Subcutaneous adipose tissue (tissue), 4 donors: ENCODE data around the gene ZNF454. TPM values are rescaled to one million over a fixed set of nuclear protein-coding genes. Genes with fewer than 3 reads are reported as not detected.

Source experiments
- total RNA-seq, 4 donors: library from RNA; depleted of rRNA; stranded (reverse); fragments of >200 nt; gene quantifications; one replicate each; pipeline ENCODE4 v1.1.0, GENCODE V29; 2016
- TF ChIP-seq, protein P1 (sequence below): fragments of 450-650 bp; IDR thresholded peaks from one replicate; pipeline ENCODE4 v1.5.1; 2016; ENCODE audit warnings: low read depth, mild to moderate bottlenecking, control low read depth, antibody characterized with exemption, moderate library complexity

Gene ZNF454
- total RNA-seq, 4 donors from 2014 or later = 0.51 to 2.3 (median 1.1) TPM

DNA sequence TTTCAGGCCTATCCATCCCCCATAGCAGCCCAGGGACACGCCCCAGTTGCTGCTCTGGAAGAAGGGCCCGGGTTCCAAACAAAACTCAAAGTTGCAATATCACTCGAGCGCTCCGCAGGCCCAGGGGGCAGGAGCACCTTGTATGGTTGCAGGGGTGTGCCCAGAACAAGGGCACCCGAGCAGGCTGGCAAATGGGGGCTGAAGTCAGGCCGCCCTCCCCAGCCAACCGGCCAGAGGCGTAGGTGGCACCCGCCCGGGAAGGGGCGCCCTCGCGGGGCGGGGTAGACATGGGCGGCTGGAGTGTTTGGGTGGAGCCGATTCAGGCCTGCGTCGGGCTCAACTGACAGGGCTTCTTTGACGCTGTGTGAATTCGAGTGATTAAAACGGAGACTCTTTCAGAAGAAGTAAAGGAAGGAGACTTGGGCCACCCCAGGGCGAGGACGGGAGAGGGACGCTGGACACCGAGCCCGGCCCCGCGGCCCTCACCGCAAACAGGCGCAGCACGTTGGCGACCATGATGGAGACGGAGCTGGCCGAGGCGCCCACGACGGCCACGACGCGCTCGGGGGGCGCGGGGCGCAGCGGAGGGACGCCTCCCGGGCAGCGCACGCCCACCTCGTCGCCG lies 53.1 kb downstream of the ZNF454 start:
- TF ChIP-seq, protein P1, sequence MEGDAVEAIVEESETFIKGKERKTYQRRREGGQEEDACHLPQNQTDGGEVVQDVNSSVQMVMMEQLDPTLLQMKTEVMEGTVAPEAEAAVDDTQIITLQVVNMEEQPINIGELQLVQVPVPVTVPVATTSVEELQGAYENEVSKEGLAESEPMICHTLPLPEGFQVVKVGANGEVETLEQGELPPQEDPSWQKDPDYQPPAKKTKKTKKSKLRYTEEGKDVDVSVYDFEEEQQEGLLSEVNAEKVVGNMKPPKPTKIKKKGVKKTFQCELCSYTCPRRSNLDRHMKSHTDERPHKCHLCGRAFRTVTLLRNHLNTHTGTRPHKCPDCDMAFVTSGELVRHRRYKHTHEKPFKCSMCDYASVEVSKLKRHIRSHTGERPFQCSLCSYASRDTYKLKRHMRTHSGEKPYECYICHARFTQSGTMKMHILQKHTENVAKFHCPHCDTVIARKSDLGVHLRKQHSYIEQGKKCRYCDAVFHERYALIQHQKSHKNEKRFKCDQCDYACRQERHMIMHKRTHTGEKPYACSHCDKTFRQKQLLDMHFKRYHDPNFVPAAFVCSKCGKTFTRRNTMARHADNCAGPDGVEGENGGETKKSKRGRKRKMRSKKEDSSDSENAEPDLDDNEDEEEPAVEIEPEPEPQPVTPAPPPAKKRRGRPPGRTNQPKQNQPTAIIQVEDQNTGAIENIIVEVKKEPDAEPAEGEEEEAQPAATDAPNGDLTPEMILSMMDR = no peak

DNA sequence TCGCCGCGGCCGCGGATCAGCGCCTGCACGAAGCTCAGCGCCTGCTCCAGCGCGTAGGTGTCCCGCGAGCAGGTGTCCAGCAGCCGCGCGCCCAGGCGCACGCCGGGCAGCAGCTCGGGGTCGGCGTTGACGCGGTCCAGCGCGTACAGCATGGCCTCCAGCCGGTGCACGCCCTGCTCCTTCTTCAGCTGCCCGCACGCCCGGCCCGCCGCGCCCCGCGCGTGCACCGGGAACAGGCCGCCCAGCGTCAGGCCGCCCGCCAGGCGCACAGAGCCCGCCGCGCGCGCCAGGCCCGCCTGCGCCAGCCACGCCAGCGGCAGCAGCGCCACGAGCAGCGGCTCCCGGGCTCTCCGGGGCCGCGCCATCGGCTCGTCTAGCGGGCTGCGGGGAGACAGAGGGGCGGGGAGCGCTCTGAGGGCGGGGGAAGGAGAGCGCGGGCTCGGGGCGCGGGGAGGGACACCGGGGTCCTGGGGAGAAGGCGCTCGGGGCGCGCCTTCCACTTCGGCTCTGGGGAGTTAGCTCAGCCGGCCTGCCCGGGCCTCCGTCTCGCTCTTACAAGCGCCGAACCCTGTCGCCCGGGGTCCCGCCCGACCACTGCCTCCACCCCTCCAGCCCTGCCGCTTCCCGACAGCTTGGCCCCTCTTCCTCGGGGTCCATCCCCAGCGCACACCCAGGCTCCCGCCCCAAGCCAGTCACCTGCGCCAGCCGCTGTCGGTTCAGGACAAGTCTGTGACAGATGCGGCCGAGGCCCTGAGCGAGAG lies 53.8 kb downstream of the ZNF454 start, which contains the start of gene GRM6:
GRM6 (minus strand) TSS at position 741 of the 761 bp plus-strand sequence; CDS start at position 365, 376 bp downstream.
- TF ChIP-seq, protein P1 = no peak

DNA sequence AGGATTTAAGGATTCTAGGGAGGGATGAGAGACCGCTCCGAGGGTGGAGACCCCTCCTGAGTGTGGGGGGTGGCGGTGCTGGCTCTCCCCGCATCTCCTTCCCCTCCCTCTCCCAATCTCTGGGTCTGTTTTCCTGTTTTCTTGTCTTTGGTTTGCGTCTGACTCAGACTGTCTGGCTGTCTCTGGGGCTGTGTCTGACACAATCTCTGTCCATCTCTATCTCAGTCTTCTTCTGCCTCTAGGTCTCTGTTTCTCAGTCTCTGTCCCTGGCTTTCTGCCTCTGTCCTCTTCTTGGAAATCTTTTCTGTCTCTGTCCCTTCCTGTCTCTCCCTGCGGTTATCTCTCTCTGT lies 54.3 kb downstream of the ZNF454 start:
- TF ChIP-seq, protein P1 = no peak

DNA sequence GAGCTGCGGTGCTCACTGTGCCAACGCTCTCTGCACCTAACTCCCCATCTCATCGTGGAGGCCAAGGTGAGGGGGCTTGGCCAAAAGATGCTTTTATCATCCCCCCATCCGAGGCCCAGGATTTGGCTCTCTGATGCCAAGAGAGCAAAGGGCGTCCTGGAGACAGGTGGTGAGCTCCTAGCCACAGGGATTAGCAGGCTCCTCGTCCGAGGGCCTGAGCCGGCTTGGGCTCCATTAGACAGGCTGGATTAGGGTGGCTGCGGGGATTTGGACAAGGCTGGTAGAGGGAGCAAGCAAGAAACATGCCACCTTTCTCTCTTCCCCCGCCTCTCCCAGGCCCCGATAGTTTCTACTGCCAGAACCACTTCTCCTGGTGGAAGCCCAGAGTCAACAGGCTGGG lies 55.2 kb downstream of the ZNF454 start:
- TF ChIP-seq, protein P1 = no peak

DNA sequence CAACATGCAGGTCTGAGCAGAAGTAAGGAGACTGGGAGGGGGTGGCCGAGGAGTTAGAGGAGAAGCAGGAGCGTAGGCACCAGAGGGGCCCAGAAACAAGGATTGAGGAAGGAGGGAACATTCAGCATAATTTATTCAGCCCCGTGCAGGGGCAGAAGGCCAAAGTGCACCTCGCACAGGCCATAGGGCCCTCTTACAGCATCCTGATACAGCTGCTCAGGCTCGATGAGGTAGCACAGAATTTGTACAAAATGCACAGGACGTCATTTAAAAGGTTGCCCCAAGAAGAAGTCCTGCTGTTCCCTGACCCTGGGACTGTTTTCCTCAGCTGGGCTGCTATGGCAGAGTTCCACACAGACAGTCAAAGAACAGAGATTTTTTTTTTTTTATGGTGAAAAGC lies 56.2 kb downstream of the ZNF454 start:
- TF ChIP-seq, protein P1 = no peak

DNA sequence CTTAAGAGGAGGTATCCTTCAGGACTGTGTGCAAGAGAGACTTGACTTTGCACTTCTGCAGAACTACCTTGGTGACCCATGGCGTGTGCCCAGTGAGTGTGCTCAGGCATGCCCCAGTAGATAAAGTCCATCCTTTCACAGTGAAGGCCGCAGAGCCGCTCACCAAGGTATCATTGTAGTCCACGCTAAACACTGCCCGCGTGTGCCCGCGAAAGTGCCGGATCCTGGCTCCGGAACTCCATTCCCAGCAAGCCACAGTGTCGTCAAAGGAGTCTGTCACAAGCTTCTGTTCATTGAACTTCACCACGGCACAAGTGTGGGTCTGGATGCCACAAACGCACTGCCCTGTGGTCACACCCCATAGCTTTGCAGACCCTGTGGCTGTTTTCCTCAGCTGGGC lies 57.4 kb downstream of the ZNF454 start:
- TF ChIP-seq, protein P1 = no peak

DNA sequence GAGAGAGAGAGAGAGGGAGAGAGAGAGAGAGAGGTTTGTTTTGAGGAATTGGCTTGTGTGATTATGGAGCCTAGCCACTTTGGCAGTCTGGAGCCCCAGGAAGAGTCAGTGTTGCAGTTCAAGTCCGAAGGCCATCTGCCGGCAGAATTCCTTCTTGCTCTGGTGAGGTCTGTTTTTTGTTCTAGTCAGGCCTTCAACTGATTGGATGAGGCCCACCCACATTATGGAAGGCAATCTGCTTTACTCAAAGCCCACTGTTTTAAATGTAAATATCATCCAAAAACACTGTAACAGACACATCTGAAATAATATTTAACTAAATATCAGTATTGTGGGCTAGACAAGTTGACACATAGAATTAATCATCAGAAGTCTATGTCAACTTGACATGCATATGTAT lies 65.6 kb downstream of the ZNF454 start:
- TF ChIP-seq, protein P1 = no peak
